Smooth muscle cell (in vitro differentiated cells): Measurements from ENCODE around the gene INHBA. TPM values are rescaled to one million over a fixed set of nuclear protein-coding genes. Genes with fewer than 3 reads are reported as not detected.

ENCODE experiments used
- DNase-seq: peaks from one replicate; lab custom pipeline; 2025; ENCODE audit not compliant: unreplicated experiment; lab: John Stamatoyannopoulos, UW
- H2AFZ ChIP-seq: fragments of 200-600 bp; sonication (generic); 2 replicates; pipeline ENCODE4 v1.6.0; 2016; ENCODE audit warnings: antibody characterized with exemption, low read depth, mild to moderate bottlenecking
- H3F3A ChIP-seq: fragments of 200-600 bp; sonication (generic); 2 replicates; pipeline ENCODE4 v1.6.0; 2017; ENCODE audit warnings: antibody characterized with exemption, low read depth
- H3K27ac ChIP-seq: fragments of 200-600 bp; sonication (generic); 2 replicates; pipeline ENCODE4 v1.5.1; 2016; ENCODE audit warnings: low read depth, mild to moderate bottlenecking
- H3K27me3 ChIP-seq: fragments of 200-600 bp; sonication (generic); 2 replicates; pipeline ENCODE4 v1.6.1; 2016; ENCODE audit warnings: low read depth, mild to moderate bottlenecking
- H3K36me3 ChIP-seq: fragments of 200-600 bp; sonication (generic); 2 replicates; pipeline ENCODE4 v1.5.1; 2016; ENCODE audit warnings: low read depth
- H3K4me1 ChIP-seq: fragments of 200-600 bp; sonication (generic); 2 replicates; pipeline ENCODE4 v1.5.1; 2016; ENCODE audit warnings: low read depth
- H3K4me2 ChIP-seq: fragments of 200-600 bp; sonication (generic); 2 replicates; pipeline ENCODE4 v1.6.0; 2016; ENCODE audit warnings: mild to moderate bottlenecking
- H3K4me3 ChIP-seq: fragments of 200-600 bp; sonication (generic); 2 replicates; pipeline ENCODE4 v1.5.1; 2016; ENCODE audit warnings: mild to moderate bottlenecking
- H3K79me2 ChIP-seq: fragments of 200-600 bp; sonication (generic); 2 replicates; pipeline ENCODE4 v1.6.0; 2016; ENCODE audit warnings: low read depth, mild to moderate bottlenecking
- H3K9ac ChIP-seq: fragments of 200-600 bp; sonication (generic); 2 replicates; pipeline ENCODE4 v1.6.0; 2016; ENCODE audit warnings: low read depth
- H3K9me3 ChIP-seq: fragments of 200-600 bp; sonication (generic); replicated peaks from 2 replicates; pipeline ENCODE4 v1.5.1; 2016; ENCODE audit warnings: low read depth
- H4K20me1 ChIP-seq: fragments of 200-600 bp; sonication (generic); 2 replicates; pipeline ENCODE4 v1.6.0; 2016; ENCODE audit warnings: low read depth
- CTCF ChIP-seq: fragments of 200-600 bp; sonication (generic); IDR thresholded peaks from 2 replicates; pipeline ENCODE4 v1.5.1; 2017; ENCODE audit warnings: borderline replicate concordance, mild to moderate bottlenecking, antibody characterized with exemption; ENCODE audit not compliant: insufficient read depth, poor library complexity, severe bottlenecking
- WGBS: methylation state at CpG from one replicate; pipeline ENCODE4 v1.1.7; 2016; ENCODE audit warnings: low lambda C conversion rate; 5-methylcytosine and 5-hydroxymethylcytosine counted together
- polyA plus RNA-seq: library from polyadenylated mRNA; unstranded; fragments of >200 nt; fragmentation: Nextera tagmentation; extraction: Ambion mirVana; gene quantifications from 2 replicates; pipeline ENCODE4 v1.2.1, GENCODE V29; 2016
- total RNA-seq: library from RNA; depleted of rRNA; stranded (reverse); fragments of >200 nt; gene quantifications from 2 replicates; pipeline ENCODE4 v1.2.3, GENCODE V29; 2014

Gene INHBA
- total and polyA plus RNA-seq, 2 experiments from 2014 or later: 257 to 326 TPM

- H3K27ac ChIP-seq: no peak overlapping the region
- no peaks in the 10 kb centered on the region for H3K9me3 ChIP-seq
- H3K4me1 ChIP-seq: no peaks in the 10 kb centered on the region
- H3K4me2 ChIP-seq: no peak overlapping the region
- no peaks in the 10 kb centered on the region for H3K36me3 ChIP-seq
- H3K4me3 ChIP-seq: no peak overlapping the region
- H2AFZ ChIP-seq: no peak overlapping the region
- 95% methylated on average over 3 of the region's 3 CpGs for WGBS
- H3F3A ChIP-seq: no peaks in the 10 kb centered on the region
- DNase-seq: no peak
- H4K20me1 ChIP-seq: no peaks in the 10 kb centered on the region
- no peak for TF ChIP-seq CTCF
- no peaks in the 10 kb centered on the region for H3K27me3 ChIP-seq
- no peaks in the 10 kb centered on the region for H3K79me2 ChIP-seq
- no peak overlapping the region for H3K9ac ChIP-seq
These were observed 35.9 kb upstream of the INHBA start for GRCh38 chr7:41738806-41739205.

GRCh38 chr7:41738336-41738735 lies 35.4 kb upstream of the INHBA start:
- Histone ChIP-seq H3K36me3 (no peaks in the 10 kb centered on the region), H3K27me3 (no peaks in the 10 kb centered on the region), H3K4me2 (no peak overlapping the region), H3K9me3 (no peaks in the 10 kb centered on the region), H3K79me2 (no peaks in the 10 kb centered on the region), H3K4me1 (no peaks in the 10 kb centered on the region), H2AFZ (no peak overlapping the region), H4K20me1 (no peaks in the 10 kb centered on the region), H3F3A (no peaks in the 10 kb centered on the region), H3K9ac (no peak overlapping the region), H3K27ac (no peak overlapping the region), H3K4me3 (no peak overlapping the region)
- TF ChIP-seq CTCF: no peak
- 91% methylated on average over 4 of the region's 4 CpGs for WGBS
- no peak for DNase-seq

GRCh38 chr7:41735206-41735605 lies 32.3 kb upstream of the INHBA start:
- WGBS: 95% methylated on average over 3 of the region's 3 CpGs
- Histone ChIP-seq H3K4me3 (no peak overlapping the region), H3K9me3 (no peaks in the 10 kb centered on the region), H2AFZ (no peak overlapping the region), H3K27me3 (no peaks in the 10 kb centered on the region), H3K27ac (no peak overlapping the region), H3K4me2 (no peak overlapping the region), H3K79me2 (no peaks in the 10 kb centered on the region), H3K4me1 (no peaks in the 10 kb centered on the region), H3K36me3 (no peaks in the 10 kb centered on the region), H4K20me1 (no peaks in the 10 kb centered on the region), H3K9ac (no peak overlapping the region), H3F3A (no peaks in the 10 kb centered on the region)
- no peak for DNase-seq
- no peak for TF ChIP-seq CTCF

- Histone ChIP-seq H3K27me3 (no peaks in the 10 kb centered on the region), H3K4me2 (peak overlapping the region; percentile 7), H3F3A (no peaks in the 10 kb centered on the region), H3K36me3 (no peaks in the 10 kb centered on the region), H3K4me1 (no peaks in the 10 kb centered on the region), H4K20me1 (no peaks in the 10 kb centered on the region), H2AFZ (no peak overlapping the region), H3K9ac (no peak overlapping the region), H3K9me3 (no peaks in the 10 kb centered on the region), H3K79me2 (no peaks in the 10 kb centered on the region), H3K4me3 (no peak overlapping the region), H3K27ac (peak overlapping the region; percentile 25)
- no peak for DNase-seq
- WGBS: 68% methylated on average over 7 of the region's 7 CpGs
- no peak for TF ChIP-seq CTCF
These were observed 30.0 kb upstream of the INHBA start for GRCh38 chr7:41732843-41733306.
